ENCODE results near the gene CKLF.
"Not testable (repeated sequence)": the region's sequence is repeated elsewhere in the genome, so short reads cannot be mapped to it uniquely, and the experiment has no call there.

CKLF gene

DNA sequence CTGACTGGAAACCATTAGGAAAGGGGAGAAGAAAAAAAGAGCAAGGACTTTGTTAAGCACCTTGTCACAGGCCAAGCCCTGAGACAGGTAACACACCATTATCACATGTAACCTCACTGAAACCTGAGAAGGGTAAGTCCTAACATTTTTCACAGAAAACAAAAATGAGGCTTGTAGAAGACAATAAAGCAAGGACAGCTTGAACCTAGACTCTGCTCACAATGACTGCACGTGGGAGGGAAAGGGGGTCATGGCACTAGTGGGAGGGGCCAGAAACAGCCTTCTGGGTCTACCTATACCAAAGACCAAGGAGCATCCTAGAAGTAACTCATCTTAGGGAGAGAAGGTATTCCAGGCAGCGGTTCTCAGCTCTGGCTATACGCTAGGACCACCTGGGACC, 10.0 kb upstream of the CKLF start:
- in situ Hi-C loops (cut with MboI; ENCODE audit: low sequenced_read_pairs) = no loop called here

GRCh38 chr16:66543541-66543940, 8.8 kb upstream of the CKLF start:
- in situ Hi-C loops (cut with MboI; ENCODE audit: low sequenced_read_pairs) = no loop called here

GRCh38 chr16:66544016-66544757, 8.2 kb upstream of the CKLF start:
- in situ Hi-C loops (cut with MboI; ENCODE audit: low sequenced_read_pairs) = no loop called here

- in situ Hi-C loops (cut with MboI; ENCODE audit: low sequenced_read_pairs) = no loop called here
Observed at GRCh38 chr16:66547101-66547989, 5.0 kb upstream of the CKLF start.

- in situ Hi-C loops (cut with MboI; ENCODE audit: low sequenced_read_pairs) = no loop called here
Observed at GRCh38 chr16:66548068-66548467, 4.3 kb upstream of the CKLF start.

GRCh38 chr16:66548868-66549267, 3.5 kb upstream of the CKLF start:
- in situ Hi-C loops (cut with MboI; ENCODE audit: low sequenced_read_pairs) = no loop called here

DNA sequence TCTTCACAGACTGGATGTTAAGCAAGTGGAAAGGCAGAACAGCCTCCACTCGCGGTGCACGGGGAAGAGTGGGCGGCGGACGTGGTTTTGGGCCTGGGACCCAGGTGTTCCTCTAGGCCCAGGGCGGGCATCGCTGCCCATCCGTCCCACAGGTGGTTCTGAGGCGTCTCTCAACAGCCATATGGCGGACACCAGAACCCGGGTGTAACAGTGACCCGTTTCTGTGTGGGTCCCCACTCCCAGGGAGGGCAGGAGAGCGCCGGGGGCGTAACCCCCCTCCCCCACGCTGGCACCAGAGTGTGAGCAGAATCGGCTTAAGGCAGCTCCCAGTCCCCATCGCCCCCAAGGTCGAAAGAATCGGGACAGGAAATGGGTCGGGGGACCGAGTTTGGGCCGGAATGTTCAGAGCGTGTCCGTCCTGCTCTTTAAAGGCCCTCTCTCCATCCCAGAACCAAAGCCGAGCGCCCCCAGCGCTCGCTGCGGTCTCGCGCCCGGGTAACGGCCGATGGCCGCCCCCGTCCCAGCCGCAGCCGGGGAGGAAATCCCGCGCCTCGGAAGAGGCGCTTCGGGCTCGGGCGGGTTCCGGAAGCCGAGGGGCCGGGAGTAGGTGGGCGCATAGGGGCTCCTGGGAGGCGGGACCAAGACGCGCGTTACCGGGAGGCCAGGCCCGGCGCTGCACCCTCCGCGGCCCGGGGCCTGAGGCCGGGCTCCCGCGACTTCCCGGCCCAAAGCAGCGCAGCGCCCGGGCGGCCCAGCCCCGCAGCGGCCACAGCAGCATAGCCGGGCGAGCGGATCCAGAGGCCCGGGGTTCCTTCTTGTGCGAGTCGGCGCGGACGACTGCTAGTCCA, 2.9 kb upstream of the CKLF start, which contains the start of gene TK2:
Gene TK2 (minus strand): TSS at position 839 of the 848 bp plus-strand sequence. CDS start 61 bp downstream, at position 778.
- in situ Hi-C loops (cut with MboI; ENCODE audit: low sequenced_read_pairs) = no loop called here

DNA sequence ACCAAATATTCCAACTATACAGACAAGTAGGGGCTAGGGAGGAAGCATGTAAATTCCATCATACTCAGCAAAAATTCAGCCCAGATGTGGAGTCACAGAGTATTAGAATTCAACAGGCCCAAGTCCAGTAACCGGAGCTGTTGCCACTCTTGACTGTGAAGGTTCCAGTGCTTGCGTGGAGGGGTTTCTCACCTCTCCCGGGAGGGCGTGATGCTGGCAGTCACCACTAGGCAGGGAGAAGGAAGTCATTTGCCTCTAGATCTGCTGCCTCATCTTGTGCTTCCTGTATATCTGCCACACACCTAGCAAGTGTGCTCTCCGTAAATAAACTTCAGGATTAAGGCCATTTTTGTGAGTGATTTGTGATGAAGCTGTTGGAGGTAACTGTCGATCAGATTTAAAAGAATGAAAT, 1.0 kb upstream of the CKLF start:
- in situ Hi-C loops (cut with MboI; ENCODE audit: low sequenced_read_pairs) = no loop called here

DNA sequence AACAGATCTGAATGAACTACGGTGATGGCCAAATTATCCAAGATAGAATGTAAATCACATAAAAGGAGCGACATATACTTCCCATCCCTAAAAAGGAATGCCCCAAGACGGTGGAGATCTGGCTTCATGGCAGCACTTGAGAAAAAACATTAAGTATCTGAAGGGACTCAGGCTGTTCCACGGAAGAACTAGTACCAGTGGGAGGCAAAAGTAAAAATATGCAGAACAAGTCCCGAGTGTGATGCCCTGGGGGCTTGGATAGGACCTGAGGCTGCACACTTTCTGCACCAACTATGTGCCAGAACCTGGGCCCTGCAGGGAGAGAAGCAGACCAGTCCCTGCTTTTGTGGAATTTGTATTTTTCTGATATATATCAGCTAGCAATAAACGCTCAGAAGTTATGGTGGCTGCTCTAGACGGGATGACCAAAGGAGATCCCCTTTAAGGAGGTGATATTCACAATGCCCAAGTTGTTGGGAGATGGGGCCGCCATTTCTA, 539 bp upstream of the CKLF start:
- in situ Hi-C loops (cut with MboI; ENCODE audit: low sequenced_read_pairs) = no loop called here

DNA sequence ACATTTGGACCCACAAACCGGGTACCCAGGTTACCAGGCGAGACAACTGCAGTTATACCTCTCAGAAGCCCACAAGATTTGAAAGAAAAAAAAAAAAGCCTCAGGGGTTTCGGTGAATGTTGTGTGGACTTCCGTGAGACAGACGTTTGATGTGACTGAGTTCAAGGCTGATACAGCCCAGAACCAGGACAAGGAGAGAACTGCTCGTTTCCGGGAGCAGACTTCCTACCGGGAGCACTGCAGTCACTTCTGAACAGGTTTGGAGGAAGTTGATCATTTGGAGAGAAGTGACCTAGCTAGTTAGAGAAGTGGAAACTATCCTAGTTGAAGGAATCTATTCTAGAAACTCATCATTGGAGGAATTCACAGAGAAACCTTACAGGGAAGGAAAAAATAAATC, 847 bp downstream of the CKLF start:
- in situ Hi-C loops (cut with MboI; ENCODE audit: low sequenced_read_pairs) = no loop called here

- in situ Hi-C loops (cut with MboI; ENCODE audit: low sequenced_read_pairs) = no loop called here
Observed at GRCh38 chr16:66554021-66554420, 1.6 kb downstream of the CKLF start.

GRCh38 chr16:66554495-66554894, 2.1 kb downstream of the CKLF start:
- in situ Hi-C loops (cut with MboI; ENCODE audit: low sequenced_read_pairs) = no loop called here

GRCh38 chr16:66560107-66560506, 7.7 kb downstream of the CKLF start:
- in situ Hi-C loops (cut with MboI; ENCODE audit: low sequenced_read_pairs) = no loop called here

GRCh38 chr16:66561381-66562080, 9.2 kb downstream of the CKLF start:
- in situ Hi-C loops (cut with MboI; ENCODE audit: low sequenced_read_pairs) = no loop called here

DNA sequence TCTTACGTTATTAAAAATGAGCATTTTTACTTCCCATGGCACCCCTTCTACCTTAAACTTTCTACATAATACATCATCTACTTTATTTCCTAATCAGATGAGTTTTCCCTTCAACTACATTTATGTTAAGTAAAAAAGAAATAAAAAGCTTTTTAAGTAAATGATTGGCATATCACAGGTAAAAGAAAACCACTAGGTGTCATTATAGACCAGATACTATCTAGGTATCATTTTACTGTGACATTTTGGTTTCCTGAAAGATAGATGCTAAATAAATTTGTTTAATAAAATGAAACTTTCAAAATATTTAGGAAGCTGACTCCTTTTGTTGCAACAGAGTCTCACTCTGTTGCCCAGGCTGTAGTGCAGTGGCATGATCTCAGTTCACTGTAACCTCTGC, 10.0 kb downstream of the CKLF start:
- in situ Hi-C loops (cut with MboI; ENCODE audit: low sequenced_read_pairs) = no loop called here

GRCh38 chr16:66562986-66563385, 10.6 kb downstream of the CKLF start:
- in situ Hi-C loops (cut with MboI; ENCODE audit: low sequenced_read_pairs) = no loop called here

DNA sequence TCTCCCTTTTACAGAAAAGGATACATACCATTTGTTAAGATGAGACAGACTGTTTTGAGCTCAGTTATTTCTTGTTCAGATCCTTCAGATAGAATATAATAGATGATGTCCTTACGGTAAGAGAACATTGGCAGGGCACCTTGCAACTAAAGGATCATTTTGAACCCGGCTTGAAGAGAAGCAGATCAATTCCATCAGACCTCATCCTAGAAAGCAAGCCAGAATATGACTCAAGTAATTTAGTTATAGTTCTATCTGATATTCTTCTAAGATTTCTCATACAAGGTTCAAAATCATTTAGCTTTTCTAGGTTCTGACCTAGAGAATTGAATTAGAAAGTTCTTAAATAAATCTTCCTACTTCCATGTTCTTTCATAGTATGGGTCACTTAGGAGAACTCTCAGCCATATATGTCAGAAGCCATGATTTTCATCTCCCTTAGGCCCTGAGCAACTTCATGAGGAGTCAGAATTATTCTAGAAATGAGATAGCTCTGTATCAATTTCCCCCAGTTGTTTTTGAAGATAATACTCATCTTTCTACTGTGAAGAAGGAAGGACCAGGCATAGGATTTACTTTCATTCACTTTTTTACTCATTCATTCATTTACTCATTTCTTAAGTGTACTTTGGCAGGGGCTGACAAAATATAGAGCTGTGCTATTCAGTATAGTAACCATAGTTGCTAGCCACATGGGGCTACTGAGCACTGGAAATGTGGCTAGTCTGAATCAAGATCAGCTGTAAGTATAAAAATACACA, 11.4 kb downstream of the CKLF start:
- in situ Hi-C loops (cut with MboI; ENCODE audit: low sequenced_read_pairs) = no loop called here

GRCh38 chr16:66566051-66566901, 13.9 kb downstream of the CKLF start, which contains the start of gene CMTM1:
Gene CMTM1, plus strand, starts transcription at chr16:66566439. Its CDS starts 75 bp downstream, at chr16:66566514.
- in situ Hi-C loops (cut with MboI; ENCODE audit: low sequenced_read_pairs) = no loop called here

- in situ Hi-C loops (cut with MboI; ENCODE audit: low sequenced_read_pairs) = not testable (repeated sequence)
Observed at GRCh38 chr16:66567270-66567669, 14.9 kb downstream of the CKLF start.
